ENCODE measurements around the gene SDC3.
"Not testable (repeated sequence)": the region's sequence is repeated elsewhere in the genome, so short reads cannot be mapped to it uniquely, and the experiment has no call there.

SDC3 gene

DNA sequence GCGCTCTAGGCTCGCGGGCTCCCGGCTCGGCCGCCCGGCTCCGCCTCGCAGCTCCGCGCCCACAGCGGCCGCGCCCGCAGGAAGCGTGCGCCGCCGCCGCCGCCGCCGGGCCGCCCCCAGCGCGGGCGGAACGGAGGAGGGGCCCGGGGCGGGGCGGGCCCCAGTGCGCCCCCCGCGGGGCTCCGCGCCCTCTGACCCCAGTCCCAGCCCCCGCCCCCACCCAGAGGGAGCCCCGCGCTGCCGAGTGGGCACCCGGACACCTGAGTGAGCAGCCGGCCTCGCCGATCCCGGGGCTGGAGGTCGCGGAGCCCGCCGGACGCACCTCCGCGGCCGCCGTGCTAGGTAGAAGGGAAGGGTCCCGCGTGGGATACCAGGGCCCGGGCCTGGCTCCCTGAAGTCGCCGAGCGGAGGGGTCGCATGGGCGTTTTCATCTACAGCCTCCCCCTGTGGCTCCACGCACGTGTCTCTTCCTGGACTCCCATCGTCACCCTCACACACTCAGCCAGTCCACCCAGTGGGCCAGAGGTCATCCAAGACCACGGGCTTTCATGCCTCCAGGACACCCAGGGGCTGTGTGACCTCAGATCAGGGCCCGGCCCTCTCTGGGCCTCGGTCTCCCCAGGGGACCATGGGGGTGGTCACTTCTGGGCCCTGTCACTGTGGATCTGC is at the start of gene SDC3:
Gene SDC3 (minus strand): TSS at position 63 of the 669 bp plus-strand sequence. CDS start 172 bp downstream, outside the sequence.
- no peak for TF ChIP-seq JUND (IDR thresholded peaks at IDR 0.05; ENCODE audit: low read depth)
- in situ Hi-C loops (cut with HindIII; ENCODE audit: low pct_unique_long_range_greater_than_20kb, low sequenced_read_pairs): no loop called here
- peak in 1 of 2 experiments; percentile 47 for DNase-seq (ENCODE audit: low read depth in 1 of 2, low spot score in 1 of 2)

GRCh38 chr1:30957560-30958222 is 49.1 kb upstream of the SDC3 start:
- no peak for DNase-seq (ENCODE audit: low read depth in 1 of 2, low spot score in 1 of 2)
- in situ Hi-C loops (cut with HindIII; ENCODE audit: low pct_unique_long_range_greater_than_20kb, low sequenced_read_pairs): no loop called here
- TF ChIP-seq JUND (IDR thresholded peaks at IDR 0.05; ENCODE audit: low read depth): no peak

- no peak for DNase-seq (ENCODE audit: low read depth in 1 of 2, low spot score in 1 of 2)
- no peak for TF ChIP-seq JUND (IDR thresholded peaks at IDR 0.05; ENCODE audit: low read depth)
- in situ Hi-C loops (cut with HindIII; ENCODE audit: low pct_unique_long_range_greater_than_20kb, low sequenced_read_pairs): no loop called here
Measured at GRCh38 chr1:30955448-30956015, 47.0 kb upstream of the SDC3 start.

GRCh38 chr1:30953685-30954084 is 45.1 kb upstream of the SDC3 start:
- no peak for DNase-seq (ENCODE audit: low read depth in 1 of 2, low spot score in 1 of 2)
- in situ Hi-C loops (cut with HindIII; ENCODE audit: low pct_unique_long_range_greater_than_20kb, low sequenced_read_pairs): no loop called here
- TF ChIP-seq JUND (IDR thresholded peaks at IDR 0.05; ENCODE audit: low read depth): no peak

GRCh38 chr1:30952098-30952497 is 43.5 kb upstream of the SDC3 start:
- no peak for DNase-seq (ENCODE audit: low read depth in 1 of 2, low spot score in 1 of 2)
- in situ Hi-C loops (cut with HindIII; ENCODE audit: low pct_unique_long_range_greater_than_20kb, low sequenced_read_pairs): no loop called here
- TF ChIP-seq JUND (IDR thresholded peaks at IDR 0.05; ENCODE audit: low read depth): no peak

GRCh38 chr1:30950700-30951099 is 42.1 kb upstream of the SDC3 start:
- DNase-seq (ENCODE audit: low read depth in 1 of 2, low spot score in 1 of 2): no peak
- TF ChIP-seq JUND (IDR thresholded peaks at IDR 0.05; ENCODE audit: low read depth): no peak
- in situ Hi-C loops (cut with HindIII; ENCODE audit: low pct_unique_long_range_greater_than_20kb, low sequenced_read_pairs): no loop called here

GRCh38 chr1:30950053-30950452 is 41.5 kb upstream of the SDC3 start:
- TF ChIP-seq JUND (IDR thresholded peaks at IDR 0.05; ENCODE audit: low read depth): no peak
- DNase-seq (ENCODE audit: low read depth in 1 of 2, low spot score in 1 of 2): no peak
- in situ Hi-C loops (cut with HindIII; ENCODE audit: low pct_unique_long_range_greater_than_20kb, low sequenced_read_pairs): no loop called here

GRCh38 chr1:30949487-30949838 is 40.9 kb upstream of the SDC3 start:
- in situ Hi-C loops (cut with HindIII; ENCODE audit: low pct_unique_long_range_greater_than_20kb, low sequenced_read_pairs); DNase-seq (ENCODE audit: low read depth in 1 of 2, low spot score in 1 of 2): not testable (repeated sequence)

DNA sequence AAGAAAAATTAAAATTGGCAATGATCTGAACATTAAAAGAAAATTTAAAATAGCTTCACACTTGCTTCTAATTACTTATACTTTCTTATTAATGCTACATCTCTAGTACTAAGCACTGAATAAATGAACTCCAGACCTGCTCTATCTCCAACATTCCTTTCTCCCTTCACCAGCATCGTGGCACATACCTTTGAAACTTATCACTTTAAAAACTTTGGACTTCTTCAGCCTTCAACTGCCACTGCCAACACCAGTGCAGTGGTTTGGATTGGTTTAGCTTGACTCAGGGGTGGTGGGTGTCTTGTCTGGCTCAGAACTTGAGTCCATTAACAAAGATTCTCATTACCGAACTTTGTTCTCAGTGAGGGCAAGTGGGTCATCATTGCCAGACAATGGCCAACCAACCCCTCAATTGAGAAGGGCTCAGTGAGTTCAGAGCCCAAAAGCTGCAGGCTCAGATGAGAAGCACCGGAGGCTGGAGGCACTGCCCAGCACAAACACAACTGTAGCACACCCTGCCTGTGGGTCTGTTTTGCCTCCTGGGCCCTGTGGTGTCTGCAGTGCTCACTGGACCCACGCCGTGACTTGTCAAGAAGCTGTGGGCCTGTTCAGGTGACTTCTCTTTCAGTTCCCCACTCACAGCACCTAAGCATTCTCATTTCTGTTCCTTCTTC is 40.4 kb upstream of the SDC3 start:
- DNase-seq (ENCODE audit: low read depth in 1 of 2, low spot score in 1 of 2); in situ Hi-C loops (cut with HindIII; ENCODE audit: low pct_unique_long_range_greater_than_20kb, low sequenced_read_pairs): not testable (repeated sequence)

DNA sequence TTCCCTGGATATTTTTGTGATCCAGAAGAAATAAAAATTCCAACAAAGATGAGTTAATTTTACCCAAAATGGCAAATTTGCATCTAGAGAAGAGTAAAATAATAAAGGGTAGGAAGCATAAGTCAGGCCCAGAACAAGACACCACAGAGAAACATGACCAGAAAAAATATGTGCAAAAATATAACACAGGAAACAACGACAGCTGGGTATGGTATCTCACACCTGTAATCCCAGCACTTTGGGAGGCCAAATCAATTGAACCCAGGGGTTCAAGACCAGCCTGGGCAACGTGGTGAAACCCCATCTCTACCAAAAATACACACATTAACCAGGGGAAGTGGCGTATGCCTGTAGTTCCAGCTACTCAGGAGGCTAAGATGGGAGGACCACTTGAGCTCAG is 39.7 kb upstream of the SDC3 start:
- no peak for TF ChIP-seq JUND (IDR thresholded peaks at IDR 0.05; ENCODE audit: low read depth)

DNA sequence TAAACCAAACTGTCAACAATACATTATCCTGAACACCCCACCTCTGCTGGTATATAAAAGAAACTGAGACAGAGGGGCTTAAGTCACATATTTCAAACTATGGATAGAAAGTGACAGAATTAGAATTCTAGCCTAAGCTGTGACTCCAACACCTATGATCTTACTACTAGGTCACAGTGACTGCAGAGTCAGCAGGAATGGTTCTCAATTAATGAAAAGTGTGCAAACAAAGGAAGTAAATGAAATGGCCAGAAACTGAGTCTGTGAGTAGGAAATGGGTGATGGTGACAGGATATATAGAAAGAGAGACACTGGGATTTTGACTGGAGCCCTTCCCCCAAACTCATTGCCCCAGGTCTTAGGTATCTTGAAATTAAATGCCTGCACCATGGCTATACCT is 38.7 kb upstream of the SDC3 start:
- in situ Hi-C loops (cut with HindIII; ENCODE audit: low pct_unique_long_range_greater_than_20kb, low sequenced_read_pairs): no loop called here
- TF ChIP-seq JUND (IDR thresholded peaks at IDR 0.05; ENCODE audit: low read depth): no peak
- DNase-seq (ENCODE audit: low read depth in 1 of 2, low spot score in 1 of 2): no peak

More for the DNA sequence above, 39.7 kb upstream of the SDC3 start:
- in situ Hi-C loops (cut with HindIII; ENCODE audit: low pct_unique_long_range_greater_than_20kb, low sequenced_read_pairs): no loop called here
- DNase-seq (ENCODE audit: low read depth in 1 of 2, low spot score in 1 of 2): no peak

GRCh38 chr1:30942326-30942963 is 33.9 kb upstream of the SDC3 start:
- TF ChIP-seq JUND (IDR thresholded peaks at IDR 0.05; ENCODE audit: low read depth): no peak
- in situ Hi-C loops (cut with HindIII; ENCODE audit: low pct_unique_long_range_greater_than_20kb, low sequenced_read_pairs): no loop called here
- no peak for DNase-seq (ENCODE audit: low read depth in 1 of 2, low spot score in 1 of 2)

GRCh38 chr1:30940541-30940940 is 32.0 kb upstream of the SDC3 start:
- in situ Hi-C loops (cut with HindIII; ENCODE audit: low pct_unique_long_range_greater_than_20kb, low sequenced_read_pairs): no loop called here
- no peak for TF ChIP-seq JUND (IDR thresholded peaks at IDR 0.05; ENCODE audit: low read depth)
- DNase-seq (ENCODE audit: low read depth in 1 of 2, low spot score in 1 of 2): no peak
